GM12801 (cell line): ENCODE measurements around the gene CASQ2.

Experiments used
- CTCF ChIP-seq: IDR thresholded peaks from one replicate; pipeline ENCODE4 v1.5.1; 2011; ENCODE audit warnings: control low read depth; ENCODE audit not compliant: insufficient read length; ENCODE audit errors: extremely low read depth

The CASQ2 gene

GRCh38 chr1:115669886-115670285 is 98.6 kb downstream of the CASQ2 start:
- no peak for TF ChIP-seq CTCF

- no peak for TF ChIP-seq CTCF
Observed at GRCh38 chr1:115669002-115669673, 99.4 kb downstream of the CASQ2 start.

- no peak for TF ChIP-seq CTCF
Observed at GRCh38 chr1:115668579-115668978, 99.9 kb downstream of the CASQ2 start.

- no peak for TF ChIP-seq CTCF
Observed at GRCh38 chr1:115666702-115667101, 101.8 kb downstream of the CASQ2 start.

- no peak for TF ChIP-seq CTCF
Observed at GRCh38 chr1:115666206-115666605, 102.3 kb downstream of the CASQ2 start.

- no peak for TF ChIP-seq CTCF
Observed at GRCh38 chr1:115665319-115666096, 103.0 kb downstream of the CASQ2 start.

GRCh38 chr1:115661157-115661556 is 107.4 kb downstream of the CASQ2 start:
- TF ChIP-seq CTCF: no peak
